ENCODE results near the gene TTC8. TPM values are rescaled to one million over a fixed set of nuclear protein-coding genes. Genes with fewer than 3 reads are reported as not detected.

Gene TTC8
- polyA plus RNA-seq, 3 donors: 2.3 to 3.7 (median 2.7) TPM

- TF ChIP-seq CTCF (IDR thresholded peaks at IDR 0.05): no peak
- Mint-ChIP-seq H3K4me1 (no peaks in the 10 kb centered on the region), H3K27me3 (ENCODE audit: low read depth in 3 of 3) (no peaks in the 10 kb centered on the region), H3K4me3 (no peak overlapping the region), H3K27ac (no peak overlapping the region), H3K9me3 (no peaks in the 10 kb centered on the region), H3K36me3 (peaks cover 0 to 4% of the 10 kb centered on the region in 2 donors)
- no peak overlapping the region for H3K4me3 ChIP-seq (replicated peaks in 1 of 3; ENCODE audit: low read depth in 2 of 3, low read length in 3 of 3)
- DNase-seq: no peak
- H4K20me1 ChIP-seq (ENCODE audit: insufficient read depth, low read length): no peaks in the 10 kb centered on the region
- no peaks in the 10 kb centered on the region for H3K27me3 ChIP-seq (ENCODE audit: control insufficient read depth in 2 of 2, insufficient read depth in 2 of 2, low read length in 2 of 2)
- H3K4me2 ChIP-seq (replicated peaks; ENCODE audit: extremely low read depth, low read length, poor library complexity, severe bottlenecking): no peak overlapping the region
- intact Hi-C loops (cut with micrococcal nuclease): no loop called here
- H3K4me1 ChIP-seq (ENCODE audit: control insufficient read depth in 1 of 2, insufficient read depth in 2 of 2, low read length in 2 of 2): no peaks in the 10 kb centered on the region
- 93% methylated on average over 2 of the region's 3 CpGs for WGBS (ENCODE audit: insufficient coverage)
- no peaks in the 10 kb centered on the region for H3K36me3 ChIP-seq (replicated peaks in 1 of 2; ENCODE audit: control insufficient read depth in 1 of 2, insufficient read depth in 2 of 2, low read length in 2 of 2)
- H2AFZ ChIP-seq (ENCODE audit: insufficient read depth, low read depth, low read length, poor library complexity, severe bottlenecking): no peak overlapping the region
- no peaks in the 10 kb centered on the region for H3K9me3 ChIP-seq (replicated peaks in 1 of 2; ENCODE audit: control insufficient read depth in 1 of 2, insufficient read depth in 1 of 2, low read length in 2 of 2)
- no peaks in the 10 kb centered on the region for H3K79me2 ChIP-seq (ENCODE audit: insufficient read depth, low read length)
- no peak overlapping the region for H3K9ac ChIP-seq (ENCODE audit: insufficient read depth, low read length, poor library complexity, severe bottlenecking)
- no peak overlapping the region for H3K27ac ChIP-seq (ENCODE audit: low read depth in 1 of 2, low read length in 2 of 2)
These were observed 47.0 kb downstream of the TTC8 start for GRCh38 chr14:88871429-88871828.

- Histone ChIP-seq H3K9me3 (replicated peaks in 1 of 2; ENCODE audit: control insufficient read depth in 1 of 2, insufficient read depth in 1 of 2, low read length in 2 of 2) (no peaks in the 10 kb centered on the region), H3K4me3 (replicated peaks in 1 of 3; ENCODE audit: low read depth in 2 of 3, low read length in 3 of 3) (no peak overlapping the region), H2AFZ (ENCODE audit: insufficient read depth, low read depth, low read length, poor library complexity, severe bottlenecking) (no peak overlapping the region), H3K4me1 (ENCODE audit: control insufficient read depth in 1 of 2, insufficient read depth in 2 of 2, low read length in 2 of 2) (no peaks in the 10 kb centered on the region), H4K20me1 (ENCODE audit: insufficient read depth, low read length) (no peaks in the 10 kb centered on the region), H3K27me3 (ENCODE audit: control insufficient read depth in 2 of 2, insufficient read depth in 2 of 2, low read length in 2 of 2) (no peaks in the 10 kb centered on the region), H3K4me2 (replicated peaks; ENCODE audit: extremely low read depth, low read length, poor library complexity, severe bottlenecking) (no peak overlapping the region), H3K9ac (ENCODE audit: insufficient read depth, low read length, poor library complexity, severe bottlenecking) (no peak overlapping the region), H3K79me2 (ENCODE audit: insufficient read depth, low read length) (no peaks in the 10 kb centered on the region), H3K27ac (ENCODE audit: low read depth in 1 of 2, low read length in 2 of 2) (no peak overlapping the region), H3K36me3 (replicated peaks in 1 of 2; ENCODE audit: control insufficient read depth in 1 of 2, insufficient read depth in 2 of 2, low read length in 2 of 2) (no peaks in the 10 kb centered on the region)
- Mint-ChIP-seq H3K36me3 (peaks cover 0 to 4% of the 10 kb centered on the region in 2 donors), H3K27ac (peak overlapping the region in 1 of 7 donors; percentile 26), H3K27me3 (ENCODE audit: low read depth in 3 of 3) (no peaks in the 10 kb centered on the region), H3K4me3 (no peak overlapping the region), H3K9me3 (no peaks in the 10 kb centered on the region), H3K4me1 (no peaks in the 10 kb centered on the region)
- intact Hi-C loops (cut with micrococcal nuclease): no loop called here
- TF ChIP-seq CTCF (IDR thresholded peaks at IDR 0.05): no peak
- 93% methylated on average over 3 of the region's 3 CpGs for WGBS (ENCODE audit: insufficient coverage)
- DNase-seq: no peak
These were observed 48.5 kb downstream of the TTC8 start for GRCh38 chr14:88872976-88873375.

Data from CD14-positive monocyte (primary cell).